H1 (cell line): ENCODE data around the gene MALSU1. TPM values are rescaled to one million over a fixed set of nuclear protein-coding genes. Genes with fewer than 3 reads are reported as not detected.

Source experiments
- CTCF ChIA-PET: fragments of 300-600 bp; sonication (Branson Sonifier 250); formaldehyde crosslinking; loops from one replicate; lab custom pipeline; 2021; ENCODE audit not compliant: partially characterized antibody; lab: Charles Lee
- POLR2A ChIA-PET: fragments of 300-600 bp; sonication (Branson Sonifier 250); formaldehyde crosslinking; loops from one replicate; lab custom pipeline; 2021; ENCODE audit warnings: inconsistent platforms; ENCODE audit not compliant: partially characterized antibody; lab: Charles Lee
- DNase-seq, 2 experiments: peaks; one replicate each; pipeline versions ENCODE4 v3.0.0 to v3.0.0-alpha.2; 2010 to 2022; ENCODE audit warnings: low spot score in 2 of 2, low read depth in 1 of 2, mixed read lengths in 1 of 2
- FAIRE-seq: peaks from 2 replicates; lab custom pipeline; 2011; peaks lifted over from hg19 to GRCh38; lab: Jason Lieb, UNC
- H2AFZ ChIP-seq: 2 replicates; pipeline ENCODE4 v1.8.1; 2012; ENCODE audit warnings: low read length, inconsistent platforms
- H2AK5ac ChIP-seq: 2 replicates; pipeline ENCODE4 v1.6.1; 2013; ENCODE audit warnings: low read depth, low read length
- H2BK120ac ChIP-seq: replicated peaks from 2 replicates; pipeline ENCODE3; 2013; ENCODE audit warnings: low read depth, low read length, inconsistent platforms
- H2BK12ac ChIP-seq: 2 replicates; pipeline ENCODE4 v1.6.1; 2013; ENCODE audit warnings: low read depth, low read length
- H2BK15ac ChIP-seq: 2 replicates; pipeline ENCODE4 v1.6.1; 2013; ENCODE audit warnings: low read length
- H2BK20ac ChIP-seq: 2 replicates; pipeline ENCODE4 v1.6.1; 2013; ENCODE audit warnings: low read length
- H2BK5ac ChIP-seq: 2 replicates; pipeline ENCODE4 v1.6.1; 2013; ENCODE audit warnings: low read depth, low read length
- H3K14ac ChIP-seq: 2 replicates; pipeline ENCODE4 v1.6.1; 2013; ENCODE audit warnings: inconsistent platforms; ENCODE audit not compliant: insufficient read length
- H3K18ac ChIP-seq: 2 replicates; pipeline ENCODE4 v1.6.1; 2013; ENCODE audit warnings: low read length; ENCODE audit errors: extremely low read depth
- H3K23ac ChIP-seq: 2 replicates; pipeline ENCODE4 v1.6.1; 2013; ENCODE audit warnings: inconsistent platforms; ENCODE audit not compliant: insufficient read length
- H3K23me2 ChIP-seq: 2 replicates; pipeline ENCODE4 v1.6.1; 2013; ENCODE audit warnings: low read depth, low read length
- H3K27ac ChIP-seq: 2 replicates; pipeline ENCODE4 v1.6.1; 2011; ENCODE audit warnings: low read depth, low read length, inconsistent platforms
- H3K27me3 ChIP-seq, 4 experiments: replicated peaks in 1 of 4; 1 replicate in 1 of 4; 2 replicates in 3 of 4; pipeline versions ENCODE4 v1.6.1 to v1.8.1; 2011 to 2013; ENCODE audit warnings: low read length in 3 of 4, mild to moderate bottlenecking in 3 of 4, inconsistent platforms in 2 of 4, mixed read lengths in 2 of 4, moderate library complexity in 1 of 4; ENCODE audit not compliant: control insufficient read depth in 3 of 4, insufficient read depth in 3 of 4; ENCODE audit errors: extremely low read depth in 1 of 4
- H3K36me3 ChIP-seq, 4 experiments: 2 replicates each; pipeline versions ENCODE4 v1.6.1 to v1.8.1; 2011 to 2013; ENCODE audit warnings: mild to moderate bottlenecking in 4 of 4, low read length in 3 of 4, moderate library complexity in 2 of 4, control low read depth in 1 of 4, inconsistent platforms in 1 of 4; ENCODE audit not compliant: insufficient read depth in 4 of 4, control insufficient read depth in 2 of 4
- H3K4ac ChIP-seq: replicated peaks from 2 replicates; pipeline ENCODE3; 2013; ENCODE audit warnings: low read length, low read depth, mixed read lengths, inconsistent platforms; ENCODE audit not compliant: insufficient read length
- H3K4me1 ChIP-seq, 4 experiments: replicated peaks in 1 of 4; 1 replicate in 1 of 4; 2 replicates in 3 of 4; pipeline versions ENCODE4 v1.6.1 to v1.8.1; 2011 to 2013; ENCODE audit warnings: low read length in 3 of 4, inconsistent platforms in 2 of 4, mixed read lengths in 1 of 4; ENCODE audit not compliant: insufficient read depth in 4 of 4, control insufficient read depth in 3 of 4
- H3K4me2 ChIP-seq, 2 experiments: 2 replicates each; pipeline versions ENCODE4 v1.6.1 to v1.8.1; 2011 to 2013; ENCODE audit warnings: low read depth in 2 of 2, low read length in 2 of 2, control low read depth in 1 of 2, inconsistent platforms in 1 of 2, mild to moderate bottlenecking in 1 of 2; ENCODE audit not compliant: insufficient read depth in 1 of 2
- H3K4me3 ChIP-seq, 4 experiments: fragments of 200-600, 300-600 bp in 1 of 4; sonication (generic), shearing (Covaris generic), sonication (Bioruptor Twin) in 1 of 4; 2 replicates each; pipeline versions ENCODE4 v1.5.1 to v1.8.1; 2011 to 2016; ENCODE audit warnings: low read length in 4 of 4, low read depth in 3 of 4, control low read depth in 2 of 4, inconsistent platforms in 2 of 4, mild to moderate bottlenecking in 2 of 4, mixed read lengths in 1 of 4, moderate library complexity in 1 of 4; ENCODE audit not compliant: insufficient read depth in 2 of 4; ENCODE audit errors: extremely low read depth in 1 of 4
- H3K56ac ChIP-seq: replicated peaks from 2 replicates; pipeline ENCODE3; 2013; ENCODE audit warnings: low read depth, mild to moderate bottlenecking, mixed read lengths, low read length, inconsistent platforms; ENCODE audit not compliant: insufficient read length
- H3K79me1 ChIP-seq: 2 replicates; pipeline ENCODE4 v1.6.1; 2013; ENCODE audit warnings: low read depth, low read length, control low read depth
- H3K79me2 ChIP-seq, 2 experiments: 2 replicates each; pipeline versions ENCODE4 v1.6.1 to v1.8.1; 2012 to 2013; ENCODE audit warnings: low read length in 2 of 2, mild to moderate bottlenecking in 2 of 2, inconsistent platforms in 1 of 2; ENCODE audit not compliant: insufficient read depth in 2 of 2, control insufficient read depth in 1 of 2
- H3K9ac ChIP-seq, 4 experiments: replicated peaks in 1 of 4; 1 replicate in 1 of 4; 2 replicates in 3 of 4; pipeline versions ENCODE4 v1.6.1 to v1.8.1; 2011 to 2013; ENCODE audit warnings: low read depth in 3 of 4, low read length in 3 of 4, control low read depth in 2 of 4, mild to moderate bottlenecking in 2 of 4, moderate library complexity in 2 of 4, inconsistent platforms in 1 of 4; ENCODE audit errors: extremely low read depth in 1 of 4
- H3K9me3 ChIP-seq, 2 experiments: 2 replicates each; pipeline versions ENCODE4 v1.6.1 to v1.8.1; 2012 to 2013; ENCODE audit warnings: mild to moderate bottlenecking in 2 of 2, moderate library complexity in 2 of 2, control low read depth in 1 of 2, inconsistent platforms in 1 of 2, low read depth in 1 of 2, low read length in 1 of 2, mixed read lengths in 1 of 2; ENCODE audit not compliant: insufficient read depth in 2 of 2
- H4K20me1 ChIP-seq, 2 experiments: replicated peaks in 1 of 2; 2 replicates each; pipeline versions ENCODE3 to v1.8.1; 2011 to 2013; ENCODE audit warnings: inconsistent platforms in 2 of 2, low read length in 2 of 2, mild to moderate bottlenecking in 1 of 2; ENCODE audit not compliant: insufficient read depth in 2 of 2, control insufficient read depth in 1 of 2
- H4K5ac ChIP-seq: 2 replicates; pipeline ENCODE4 v1.6.1; 2013; ENCODE audit warnings: low read length, low read depth, mixed read lengths, inconsistent platforms; ENCODE audit not compliant: insufficient read length
- H4K8ac ChIP-seq: 2 replicates; pipeline ENCODE4 v1.8.0; 2013; ENCODE audit warnings: mild to moderate bottlenecking, moderate library complexity, low read length, inconsistent platforms; ENCODE audit not compliant: insufficient read depth; ENCODE audit errors: extremely low read depth
- H4K91ac ChIP-seq: replicated peaks from 2 replicates; pipeline ENCODE3; 2013; ENCODE audit warnings: low read length, mixed read lengths, inconsistent platforms; ENCODE audit not compliant: insufficient read length
- CBX8 ChIP-seq: fragments of 300-800, 300-1000 bp; sonication (generic); IDR thresholded peaks from 2 replicates; pipeline ENCODE4 v1.7.1; 2016; ENCODE audit warnings: low read depth, low read length, borderline replicate concordance
- CHD1 ChIP-seq: IDR thresholded peaks from 2 replicates; pipeline ENCODE4 v1.6.1; 2012; ENCODE audit warnings: low read depth, low read length, improper control_type of control experiment
- CTCF ChIP-seq, 3 experiments: IDR thresholded peaks; 1 replicate in 2 of 3; 2 replicates in 1 of 3; pipeline versions ENCODE4 v1.5.1 to v1.6.1; 2011; ENCODE audit warnings: low read length in 3 of 3, mild to moderate bottlenecking in 3 of 3, inconsistent platforms in 2 of 3, low read depth in 1 of 3, moderate library complexity in 1 of 3; ENCODE audit not compliant: insufficient read depth in 1 of 3; ENCODE audit errors: control extremely low read depth in 1 of 3
- SIX5 ChIP-seq: IDR thresholded peaks from 2 replicates; pipeline ENCODE4 v1.6.1; 2011; ENCODE audit warnings: mild to moderate bottlenecking, low read depth, low read length
- SP1 ChIP-seq: IDR thresholded peaks from 2 replicates; pipeline ENCODE4 v1.6.1; 2011; ENCODE audit warnings: low read depth, low read length
- TBP ChIP-seq: IDR thresholded peaks from 2 replicates; pipeline ENCODE4 v1.6.1; 2011; ENCODE audit warnings: low read depth, low read length, improper control_type of control experiment
- WGBS, 2 experiments: shearing (Covaris generic) in 1 of 2; methylation state at CpG; one replicate each; pipeline versions ENCODE4 v1.1.6 to v1.1.7; 2013 to 2015; ENCODE audit warnings: low lambda C conversion rate in 2 of 2, mixed read lengths in 2 of 2, inconsistent platforms in 1 of 2, low coverage in 1 of 2, missing lambda C conversion rate in 1 of 2; ENCODE audit not compliant: insufficient replicate concordance in 2 of 2, insufficient coverage in 1 of 2, insufficient read length in 1 of 2; ENCODE audit errors: extremely low coverage in 1 of 2, missing lambda C conversion rate in 1 of 2; 5-methylcytosine and 5-hydroxymethylcytosine counted together
- polyA plus RNA-seq, 7 experiments: library from polyadenylated mRNA; depleted of rRNA in 3 of 7; stranded (reverse) in 5 of 7; unstranded in 2 of 7; fragments of >200 nt in 5 of 7; fragments of 200-250 nt in 2 of 7; gene quantifications; 1 replicate in 5 of 7; 2 replicates in 1 of 7; 4 replicates in 1 of 7; pipeline versions ENCODE4 v1.2.1 to v1.2.3, GENCODE V29; 2011 to 2013; ENCODE audit warnings: missing spikeins in 2 of 7, mixed read lengths in 2 of 7
- total RNA-seq: library from RNA; stranded (reverse); fragmentation: NEBNext Ultra II Directional; extraction: Animal tissue kit (Norgen Biotek cat#: 25700); gene quantifications from 2 replicates; pipeline ENCODE4 v1.2.1, GENCODE V29; 2021

The MALSU1 gene
- total and polyA plus RNA-seq, 2 of the 8 experiments (the other 6 are each of a cell fraction or from before 2014, with no cell fraction given): 73.5 to 84.0 TPM

- no peak overlapping the region for H3K23ac ChIP-seq
- H3K9ac ChIP-seq: no peak overlapping the region
- H3K4me3 ChIP-seq: no peak overlapping the region
- H3K27me3 ChIP-seq: no peaks in the 10 kb centered on the region
- no peak overlapping the region for H4K91ac ChIP-seq
- no peak overlapping the region for H2BK5ac ChIP-seq
- H3K79me1 ChIP-seq: no peaks in the 10 kb centered on the region
- CTCF ChIA-PET: interaction anchor here (1.0 to 2.0 kb wide), 4 partner anchors 14 to 176 kb away, joined by 4 to 5 read pairs (median 5); no protein-coding TSS in a partner anchor
- no peak overlapping the region for H3K4me2 ChIP-seq
- H2BK12ac ChIP-seq: no peak overlapping the region
- H3K27ac ChIP-seq: no peak overlapping the region
- no peaks in the 10 kb centered on the region for H3K23me2 ChIP-seq
- H2AFZ ChIP-seq: no peak overlapping the region
- no peak for DNase-seq
- no peak overlapping the region for H3K56ac ChIP-seq
- WGBS, 2 experiments: 92% methylated on average over 9 of the region's 9 CpGs; no CpG with 5 or more reads in 1 of the 2 experiments
- H3K4ac ChIP-seq: no peak overlapping the region
- H2AK5ac ChIP-seq: no peak overlapping the region
- POLR2A ChIA-PET: no interaction called here
- FAIRE-seq: no peak
- no peak overlapping the region for H3K14ac ChIP-seq
- no peak overlapping the region for H2BK20ac ChIP-seq
- H3K9me3 ChIP-seq: no peaks in the 10 kb centered on the region
- no peaks in the 10 kb centered on the region for H3K4me1 ChIP-seq
- H4K20me1 ChIP-seq: peaks cover 1 to 2% of the 10 kb centered on the region in 2 experiments
- H3K18ac ChIP-seq: no peak overlapping the region
- 0 out of 4 replicates have a peak, but pooled peaks cover 0 to 7% of the 10 kb centered on the region in 2 experiments for H3K79me2 ChIP-seq
- no peak overlapping the region for H4K5ac ChIP-seq
- no peak overlapping the region for H2BK15ac ChIP-seq
- H3K36me3 ChIP-seq: peaks cover 30 to 95% (median 76%) of the 10 kb centered on the region in 4 experiments
- no peak overlapping the region for H2BK120ac ChIP-seq
- no peak overlapping the region for H4K8ac ChIP-seq
- TF ChIP-seq CBX8 (no peak), SP1 (no peak), CTCF (IDR thresholded peaks at IDR 0.05; ENCODE audit: control extremely low read depth in 1 of 3, insufficient read depth in 1 of 3, low read depth in 1 of 3, low read length in 3 of 3) (no peak), SIX5 (no peak), TBP (no peak), CHD1 (no peak)
Measured at GRCh38 chr7:23343806-23344475, 44.8 kb downstream of the MALSU1 start.
